NCI-H345 treated with DMSO at 0.1 percent for 48 hours (cell line): ENCODE results near the gene HES6.

Experiments
- DNase-seq: peaks from one replicate; lab custom pipeline; 2025; ENCODE audit not compliant: unreplicated experiment; lab: John Stamatoyannopoulos, UW

HES6 gene

GRCh38 chr2:238255151-238255551 lies 15.3 kb upstream of the HES6 start:
- DNase-seq = peak; percentile 21

DNA sequence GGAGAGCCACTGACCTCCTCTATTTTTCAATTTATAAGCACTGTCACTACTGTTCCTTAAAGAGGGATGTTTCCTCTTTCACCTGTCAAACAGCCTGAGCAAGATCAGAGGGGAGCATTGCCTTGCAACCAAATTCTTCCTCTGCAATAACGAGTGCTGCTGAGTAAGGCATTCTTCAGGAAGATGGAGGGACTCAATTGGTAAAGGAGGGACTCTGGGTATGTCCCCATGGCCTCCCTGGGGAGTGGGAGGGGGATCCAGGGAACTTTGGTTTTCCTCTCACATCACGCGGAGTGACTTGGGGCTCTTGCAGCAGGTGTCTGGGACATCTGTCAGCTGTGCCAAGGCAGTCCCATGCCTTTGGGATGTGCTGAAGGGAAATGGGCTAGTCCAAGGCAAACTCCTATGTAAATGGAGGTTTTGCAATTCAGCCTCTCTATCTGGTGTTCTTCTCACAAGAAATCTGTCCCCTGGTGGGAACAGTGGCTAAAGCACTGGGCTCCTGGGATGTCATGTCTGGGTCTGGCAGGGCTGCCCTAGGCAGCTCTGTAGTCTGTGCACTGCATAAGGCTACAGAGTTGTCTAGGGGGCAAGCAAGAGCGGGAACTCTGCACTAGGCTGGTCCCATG lies 14.4 kb upstream of the HES6 start:
- DNase-seq = no peak

- DNase-seq = no peak
These were observed 13.2 kb upstream of the HES6 start for GRCh38 chr2:238252766-238253630.

DNA sequence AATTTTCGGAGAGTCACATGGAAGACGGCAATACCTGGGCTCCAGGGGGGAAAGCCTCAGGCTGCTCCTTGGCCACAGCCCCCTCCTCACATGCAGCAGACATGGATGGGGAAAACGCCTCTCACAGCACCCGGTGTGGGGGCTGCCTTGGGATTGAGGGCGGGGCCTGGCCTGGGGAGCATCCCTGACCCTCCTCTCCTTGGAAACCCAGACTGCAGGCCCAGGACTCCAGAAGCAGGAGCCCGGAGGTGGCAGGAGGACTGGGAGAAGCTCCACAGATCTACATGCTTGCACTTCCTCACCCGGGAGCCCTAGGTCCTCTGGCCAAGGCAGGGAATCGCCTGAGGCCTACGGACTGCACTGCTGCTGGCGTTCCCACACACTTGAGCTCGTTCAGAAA lies 12.1 kb upstream of the HES6 start:
- DNase-seq = no peak

GRCh38 chr2:238251331-238251730 lies 11.5 kb upstream of the HES6 start:
- DNase-seq = no peak

DNA sequence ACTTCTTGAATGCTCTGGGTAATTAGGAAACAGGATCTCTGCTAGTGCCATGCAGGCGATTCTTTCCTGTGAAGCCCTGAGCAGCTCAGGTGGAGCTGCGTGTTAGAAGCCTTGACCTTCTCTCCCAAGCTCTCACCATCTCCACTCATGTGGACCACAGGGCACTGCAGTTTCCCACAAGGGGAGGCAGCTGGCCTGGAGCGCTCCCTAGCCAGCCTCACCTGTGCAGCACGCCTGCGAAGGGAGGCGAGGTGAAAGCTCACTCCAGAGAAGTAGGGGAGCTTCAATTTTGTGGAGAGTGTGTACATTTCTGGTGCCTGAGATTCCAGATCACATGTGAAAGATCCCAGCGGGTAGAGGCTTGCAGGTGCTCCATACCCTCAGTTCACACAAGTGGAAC lies 11.1 kb upstream of the HES6 start:
- no peak for DNase-seq

DNA sequence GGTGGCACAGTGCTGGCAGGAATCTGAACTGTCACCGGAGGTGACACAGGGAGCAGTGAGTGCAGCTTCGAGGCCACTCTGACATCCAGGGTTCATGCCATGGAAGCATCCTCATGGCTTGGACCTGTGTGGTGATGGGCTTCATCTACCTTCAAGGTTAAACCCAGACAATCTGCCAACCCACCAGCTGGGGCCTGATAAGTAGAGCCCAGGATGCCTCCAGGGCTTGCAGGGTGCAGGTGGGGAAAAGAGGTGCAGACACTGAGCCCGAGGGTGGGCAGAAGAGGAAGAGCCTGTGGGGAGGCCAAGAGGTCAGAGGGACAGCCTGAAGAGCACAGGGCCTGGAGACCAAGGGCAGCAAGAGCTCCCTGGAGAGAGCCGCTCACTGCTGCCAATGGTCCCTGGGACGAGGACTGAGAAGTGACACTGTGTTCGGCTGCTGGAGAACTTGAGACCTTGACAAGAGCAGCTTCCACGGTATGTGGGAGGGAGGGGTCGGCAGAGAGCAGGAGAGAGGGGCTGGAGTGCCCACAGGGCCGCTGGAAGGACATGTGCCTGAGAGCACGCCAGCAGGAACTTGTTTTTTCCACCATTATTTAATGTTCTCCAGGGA lies 8.1 kb upstream of the HES6 start:
- DNase-seq = no peak

DNA sequence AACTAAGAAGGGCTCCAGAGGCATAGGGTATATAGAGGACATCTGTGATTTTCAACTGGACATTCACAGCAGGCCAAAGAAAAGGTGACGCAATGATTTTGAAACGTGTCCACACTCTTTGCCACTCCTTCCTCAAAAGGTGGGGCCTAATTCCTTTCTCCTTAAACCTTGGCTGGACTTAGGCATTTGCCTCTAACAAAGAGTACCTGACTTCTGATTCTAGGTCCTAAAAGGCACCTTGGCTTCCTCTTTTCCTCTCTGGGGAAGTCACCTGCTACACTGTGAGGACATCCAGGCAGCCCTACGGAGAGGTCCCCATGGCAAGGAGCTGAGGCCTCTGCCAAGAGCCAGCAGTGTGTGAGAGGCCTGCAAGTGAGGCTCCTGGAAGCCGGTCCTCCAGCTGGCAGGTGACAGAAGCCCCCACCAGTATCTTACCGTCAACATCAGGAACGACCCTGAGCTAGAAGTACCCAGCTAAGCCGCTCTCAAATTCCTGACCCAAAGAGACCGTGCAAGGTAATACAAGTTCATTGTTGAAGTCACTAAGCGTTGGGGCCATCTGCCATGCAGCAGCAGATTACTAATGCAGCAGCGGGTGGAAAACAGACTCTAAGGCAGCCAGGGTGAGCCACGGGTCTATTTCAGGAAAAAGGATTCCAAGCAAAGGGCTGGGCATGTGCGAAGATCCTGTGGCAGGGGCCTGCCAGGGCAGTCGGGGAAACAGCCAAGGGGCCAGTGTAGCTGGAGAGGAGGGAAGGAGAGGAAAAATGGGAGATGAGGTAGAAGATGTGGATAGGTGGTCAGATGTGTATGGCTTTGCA lies 7.4 kb upstream of the HES6 start:
- DNase-seq = no peak

GRCh38 chr2:238244151-238244550 lies 4.3 kb upstream of the HES6 start:
- DNase-seq = no peak

- DNase-seq = no peak
These were observed 3.7 kb upstream of the HES6 start for GRCh38 chr2:238243496-238244076.

DNA sequence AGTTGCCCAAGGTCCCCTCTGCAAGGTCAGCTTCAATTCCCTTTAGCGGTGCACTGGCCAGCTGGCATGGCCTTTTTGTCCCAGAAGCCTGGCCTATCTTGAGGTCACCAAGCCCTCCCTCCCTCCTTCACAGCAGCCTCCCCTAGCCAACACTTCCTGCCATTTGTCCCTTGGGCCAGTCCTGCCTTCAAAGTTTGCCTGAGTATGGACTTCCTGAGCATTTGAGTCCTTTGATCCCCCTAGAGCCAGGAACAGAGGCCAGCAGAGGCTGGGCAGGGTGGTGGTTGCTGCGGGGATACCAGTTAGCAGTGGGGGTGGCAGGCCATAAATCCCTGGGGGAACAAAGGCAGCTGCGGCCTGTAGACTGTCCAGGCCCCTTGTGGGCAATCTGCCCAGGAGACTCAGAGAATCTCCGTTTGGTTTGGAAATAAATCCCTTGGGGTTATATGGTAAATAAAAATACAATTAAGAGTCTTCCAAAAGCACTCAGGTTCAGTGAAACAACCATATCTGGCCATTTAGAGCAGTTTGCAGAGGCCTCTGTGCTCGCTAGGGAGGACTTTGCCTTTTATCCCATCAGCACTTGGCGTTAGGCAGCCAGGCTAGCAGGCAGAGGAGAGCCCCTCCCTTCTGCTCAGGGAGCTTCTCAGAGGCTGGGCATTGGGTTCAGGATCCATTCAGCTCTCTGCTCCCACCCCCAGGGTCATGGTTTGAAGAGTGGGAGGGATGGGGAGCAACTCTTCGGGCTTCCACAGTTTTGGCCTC lies 3.1 kb upstream of the HES6 start:
- DNase-seq = peak; percentile 25

- DNase-seq = no peak
These were observed 2.1 kb upstream of the HES6 start for GRCh38 chr2:238241970-238242369.

DNA sequence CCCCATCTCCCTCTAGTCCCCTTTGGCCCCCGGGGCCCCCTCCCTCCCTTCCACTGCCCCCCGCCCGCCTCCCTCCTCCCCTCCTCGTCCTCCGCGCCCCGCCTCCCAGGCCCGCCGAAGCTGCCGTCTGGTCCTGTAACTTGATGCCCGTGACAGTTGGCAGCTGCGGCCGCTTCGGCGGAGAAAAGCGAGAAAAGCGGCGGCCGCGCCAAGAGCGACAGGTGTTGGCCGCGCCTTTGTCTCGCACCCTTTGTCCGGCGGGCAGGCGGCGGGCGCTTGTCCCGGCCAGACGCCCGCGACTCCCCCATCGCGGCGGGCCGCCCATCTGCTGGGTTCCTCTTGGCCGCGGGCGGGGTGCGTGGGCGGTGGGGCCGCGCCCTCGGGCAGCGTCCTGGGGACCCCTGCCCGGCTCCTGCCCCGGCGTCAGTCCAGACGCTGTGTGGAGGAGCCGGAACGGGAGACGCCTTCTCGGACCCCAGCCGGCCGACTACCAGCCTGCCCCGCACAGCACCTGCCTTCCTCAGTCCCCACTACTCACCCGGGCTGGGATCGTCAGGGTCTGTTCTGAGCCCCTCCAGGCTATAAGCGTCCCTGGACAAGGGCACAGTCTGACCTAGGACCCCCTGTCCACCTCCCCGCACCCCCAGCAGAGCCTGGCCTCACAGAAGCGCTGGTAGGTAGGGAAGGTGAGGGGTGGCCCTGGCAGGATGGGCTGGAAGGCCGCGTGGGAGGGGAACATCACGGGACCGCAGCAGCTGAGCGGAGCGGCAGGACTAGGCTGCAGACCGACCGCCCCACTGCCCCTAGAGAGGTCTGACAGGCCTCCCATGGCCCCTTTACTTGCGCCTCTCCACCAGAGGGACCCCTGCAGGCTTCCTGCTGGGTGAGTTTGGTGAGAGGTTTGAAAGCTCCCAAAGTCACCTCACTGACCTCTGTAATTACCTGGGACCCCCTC lies 1.2 kb upstream of the HES6 start:
- DNase-seq = peak; percentile 86

DNA sequence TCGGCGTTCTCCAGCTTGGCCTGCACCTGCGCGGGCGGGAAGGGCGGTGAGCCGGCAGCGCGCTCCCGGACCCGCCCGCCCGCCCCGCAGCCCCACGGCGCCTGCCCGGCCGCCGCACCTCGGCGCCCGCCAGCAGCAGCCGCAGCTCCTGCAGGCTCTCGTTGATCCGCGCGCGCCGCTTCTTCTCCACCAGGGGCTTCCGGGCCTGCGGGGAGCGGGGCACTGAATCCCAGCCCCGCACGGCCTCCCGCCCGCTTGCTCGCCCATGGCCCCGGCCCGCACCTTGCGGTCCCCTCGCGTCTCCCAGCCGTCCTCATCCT lies 335 bp downstream of the HES6 start:
- no peak for DNase-seq

DNA sequence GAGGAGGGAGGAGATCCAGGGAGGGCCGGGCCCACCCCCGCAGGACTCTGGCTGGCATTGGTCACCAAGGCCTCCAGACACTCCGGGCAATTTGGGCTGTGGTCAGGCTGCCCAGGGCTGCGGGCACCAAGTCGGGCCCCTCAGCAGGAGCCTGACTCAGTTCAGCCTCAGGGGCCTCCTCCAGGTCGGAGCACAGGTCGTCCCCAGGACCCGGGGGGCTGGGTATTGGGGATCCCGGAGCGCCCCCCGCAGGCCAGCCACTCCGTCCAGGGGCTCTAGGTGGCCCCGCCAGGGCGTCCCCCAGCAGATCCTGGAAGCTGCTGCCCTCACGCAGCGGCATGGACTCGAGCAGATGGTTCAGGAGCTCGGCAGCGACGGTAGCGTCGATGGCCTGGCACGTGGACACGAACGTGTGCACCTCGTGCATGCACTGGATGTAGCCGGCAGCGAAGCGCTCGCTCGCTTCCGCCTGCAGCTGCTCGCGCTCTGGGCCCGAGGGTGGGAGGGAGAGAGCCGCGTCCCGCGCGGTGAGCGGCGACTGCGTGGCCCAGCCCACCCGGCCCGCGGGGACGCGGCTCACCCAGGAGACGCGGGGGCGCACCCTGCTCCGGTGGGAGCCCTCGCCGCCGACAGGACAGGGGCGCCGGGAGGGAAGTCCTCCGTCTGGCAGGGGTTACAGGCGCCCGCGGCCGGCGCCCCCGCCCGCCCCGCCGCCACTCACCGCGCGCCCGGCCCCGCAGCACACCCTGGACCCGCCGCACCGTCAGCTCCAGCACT lies 884 bp downstream of the HES6 start:
- DNase-seq = no peak

DNA sequence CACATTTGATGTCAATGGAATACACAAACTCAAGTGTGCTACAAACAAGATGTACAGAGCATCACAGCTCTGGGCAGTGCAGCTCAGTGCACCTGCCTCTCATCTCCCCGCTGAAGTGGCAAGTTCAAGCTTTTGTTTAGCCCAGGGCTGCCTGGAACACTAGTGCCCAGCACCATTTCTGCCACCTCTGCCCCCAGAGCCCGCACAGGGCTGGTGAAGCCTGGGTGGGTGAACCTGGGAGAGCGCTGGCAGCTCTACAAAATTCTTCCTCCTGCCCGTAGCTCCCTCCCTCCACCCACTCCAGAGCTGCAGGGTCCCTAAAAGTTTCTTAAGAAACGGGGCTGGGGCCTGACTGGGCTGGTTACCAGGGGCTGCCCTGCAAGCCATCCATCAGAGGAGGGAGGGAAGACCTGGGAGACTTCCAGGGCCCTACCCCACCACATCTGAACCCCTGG lies 1.5 kb downstream of the HES6 start:
- no peak for DNase-seq

DNA sequence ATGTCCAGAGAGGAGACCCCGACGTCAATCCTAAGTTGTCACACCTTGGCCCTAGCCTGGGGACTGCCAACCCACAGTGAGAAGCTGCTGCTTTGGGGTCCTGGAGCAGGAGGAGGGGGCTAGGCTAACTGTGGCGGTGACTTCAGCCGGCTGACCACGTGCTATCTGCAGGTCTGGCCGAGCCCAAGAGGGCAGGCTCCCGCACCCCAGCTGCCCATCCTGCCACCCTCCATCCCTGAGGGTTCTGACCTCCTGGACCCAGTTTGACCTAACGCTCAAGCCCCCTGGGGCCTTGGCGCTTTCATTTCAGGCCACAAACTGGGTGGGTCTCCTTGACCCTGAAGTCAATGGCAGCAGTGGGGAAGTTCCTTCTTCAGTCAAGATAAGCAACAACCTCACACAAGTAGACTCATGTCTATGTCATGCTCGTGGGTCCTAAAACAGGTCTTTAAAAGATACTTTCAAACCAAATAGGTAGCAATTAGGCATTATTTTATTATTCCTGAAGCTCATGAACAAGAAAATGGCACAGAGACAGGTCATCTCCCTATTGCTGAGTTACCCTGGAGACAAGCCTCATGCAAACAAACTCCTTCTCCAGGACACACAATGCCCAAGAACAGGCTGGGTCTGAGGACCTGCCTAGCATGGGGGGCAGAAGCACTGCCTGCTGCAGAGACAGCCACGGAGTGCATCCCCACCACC lies 2.3 kb downstream of the HES6 start:
- no peak for DNase-seq

DNA sequence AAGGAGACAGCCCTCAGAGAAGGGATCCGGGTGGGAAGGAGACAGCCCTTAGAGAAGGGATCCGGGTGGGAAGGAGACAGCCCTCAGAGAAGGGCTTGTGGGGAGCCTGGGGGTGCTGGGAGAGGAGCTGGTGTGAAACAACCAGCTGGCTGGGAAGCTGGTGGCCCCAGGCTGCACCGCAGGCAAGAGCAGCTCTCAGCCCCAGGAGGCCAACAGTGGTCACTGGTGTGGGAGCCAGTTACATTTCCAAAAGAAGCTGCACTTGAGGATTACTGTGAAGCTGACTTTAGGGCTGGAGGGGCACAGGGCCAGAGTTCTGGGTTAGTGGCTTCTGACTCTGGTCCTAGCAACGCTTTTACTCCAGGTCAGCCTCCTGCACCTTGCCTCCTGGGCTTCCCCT lies 3.3 kb downstream of the HES6 start:
- no peak for DNase-seq
